ENCODE measurements around the gene AUTS2. TPM values are rescaled to one million over a fixed set of nuclear protein-coding genes. Genes with fewer than 3 reads are reported as not detected.

AUTS2 gene
- total RNA-seq, 4 donors from 2014 or later = 29.8 to 114 (median 59.4) TPM

- in situ Hi-C loops (cut with MboI; ENCODE audit: low pct_ligation_motif_present in 1 of 4, low pct_unique_long_range_greater_than_20kb in 1 of 4, low sequenced_read_pairs in 3 of 4) = no loop called here
- H3K36me3 ChIP-seq = no peaks in the 10 kb centered on the region
- DNase-seq = no peak
- no peak overlapping the region for H3K27ac ChIP-seq
- no peaks in the 10 kb centered on the region for H3K27me3 ChIP-seq
- H3K4me1 ChIP-seq = peaks cover 0 to 16% (median 0%) of the 10 kb centered on the region in 4 donors
- intact Hi-C loops (cut with DNase I; ENCODE audit: low total_unique reads) = no loop called here
- no peak overlapping the region for H3K4me3 ChIP-seq
- TF ChIP-seq, protein P1, sequence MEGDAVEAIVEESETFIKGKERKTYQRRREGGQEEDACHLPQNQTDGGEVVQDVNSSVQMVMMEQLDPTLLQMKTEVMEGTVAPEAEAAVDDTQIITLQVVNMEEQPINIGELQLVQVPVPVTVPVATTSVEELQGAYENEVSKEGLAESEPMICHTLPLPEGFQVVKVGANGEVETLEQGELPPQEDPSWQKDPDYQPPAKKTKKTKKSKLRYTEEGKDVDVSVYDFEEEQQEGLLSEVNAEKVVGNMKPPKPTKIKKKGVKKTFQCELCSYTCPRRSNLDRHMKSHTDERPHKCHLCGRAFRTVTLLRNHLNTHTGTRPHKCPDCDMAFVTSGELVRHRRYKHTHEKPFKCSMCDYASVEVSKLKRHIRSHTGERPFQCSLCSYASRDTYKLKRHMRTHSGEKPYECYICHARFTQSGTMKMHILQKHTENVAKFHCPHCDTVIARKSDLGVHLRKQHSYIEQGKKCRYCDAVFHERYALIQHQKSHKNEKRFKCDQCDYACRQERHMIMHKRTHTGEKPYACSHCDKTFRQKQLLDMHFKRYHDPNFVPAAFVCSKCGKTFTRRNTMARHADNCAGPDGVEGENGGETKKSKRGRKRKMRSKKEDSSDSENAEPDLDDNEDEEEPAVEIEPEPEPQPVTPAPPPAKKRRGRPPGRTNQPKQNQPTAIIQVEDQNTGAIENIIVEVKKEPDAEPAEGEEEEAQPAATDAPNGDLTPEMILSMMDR (IDR thresholded peaks at IDR 0.05) = no peak
- TF ChIP-seq EP300 (IDR thresholded peaks at IDR 0.05; ENCODE audit: low read depth) = no peak
- no peak for TF ChIP-seq POLR2AphosphoS5 (IDR thresholded peaks at IDR 0.05)
- no peak for TF ChIP-seq POLR2A (IDR thresholded peaks at IDR 0.05)
- WGBS, 2 donors (ENCODE audit: low coverage in 1 of 2) = 56 to 66% methylated on average over 2 to 12 of the region's 12 CpGs
- no peaks in the 10 kb centered on the region for H3K9me3 ChIP-seq
Measured at GRCh38 chr7:70619130-70619529, 1020.9 kb downstream of the AUTS2 start.

GRCh38 chr7:70619659-70620058, 1021.4 kb downstream of the AUTS2 start:
- in situ Hi-C loops (cut with MboI; ENCODE audit: low pct_ligation_motif_present in 1 of 4, low pct_unique_long_range_greater_than_20kb in 1 of 4, low sequenced_read_pairs in 3 of 4) = no loop called here
- H3K4me1 ChIP-seq = peaks cover 0 to 13% (median 0%) of the 10 kb centered on the region in 4 donors
- 95 to 96% methylated on average over 3 to 7 of the region's 7 CpGs for WGBS, 2 donors (ENCODE audit: low coverage in 1 of 2)
- H3K36me3 ChIP-seq = no peaks in the 10 kb centered on the region
- no peak overlapping the region for H3K4me3 ChIP-seq
- H3K27ac ChIP-seq = no peak overlapping the region
- no peaks in the 10 kb centered on the region for H3K9me3 ChIP-seq
- no peak for DNase-seq
- intact Hi-C loops (cut with DNase I; ENCODE audit: low total_unique reads) = no loop called here
- H3K27me3 ChIP-seq = no peaks in the 10 kb centered on the region
- no peak for TF ChIP-seq EP300 (IDR thresholded peaks at IDR 0.05; ENCODE audit: low read depth)
- TF ChIP-seq POLR2A (IDR thresholded peaks at IDR 0.05) = no peak
- TF ChIP-seq, protein P1 (IDR thresholded peaks at IDR 0.05) = no peak
- TF ChIP-seq POLR2AphosphoS5 (IDR thresholded peaks at IDR 0.05) = no peak

DNA sequence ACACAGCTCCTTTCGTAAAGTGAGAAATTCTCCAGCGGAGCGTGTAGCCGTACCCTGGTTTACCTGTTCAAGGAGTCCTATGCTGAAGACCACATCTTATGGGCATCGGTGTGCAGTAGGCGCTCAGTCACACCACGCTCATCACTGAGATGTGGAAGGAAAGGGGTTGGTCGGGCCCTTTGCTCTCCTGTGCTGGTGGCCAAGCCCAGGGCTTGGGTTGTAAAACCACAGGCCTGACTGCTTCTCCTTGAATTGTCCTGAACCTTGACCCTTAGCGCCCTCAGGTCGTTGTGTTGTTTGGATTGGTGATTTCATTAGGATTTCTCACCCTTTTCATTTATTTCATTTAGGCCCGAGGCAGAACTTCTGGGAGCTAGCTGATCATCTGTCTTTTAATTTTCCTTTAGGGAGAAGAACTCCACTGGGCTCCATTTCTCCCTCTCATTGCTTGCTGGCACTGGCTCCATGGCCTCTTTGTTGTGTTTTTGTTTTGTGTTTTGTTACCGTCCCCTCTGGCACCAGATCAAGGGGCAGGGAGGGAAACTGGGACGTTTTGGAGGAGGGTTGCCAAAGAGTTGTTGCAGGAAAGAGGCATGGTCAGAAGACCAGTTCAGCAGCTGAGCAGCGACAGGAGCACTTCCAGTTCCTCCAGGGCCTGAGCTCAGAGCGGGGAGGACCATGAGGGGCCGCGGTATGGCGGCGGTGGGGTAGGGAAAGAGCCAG, 1022.2 kb downstream of the AUTS2 start:
- intact Hi-C loops (cut with DNase I; ENCODE audit: low total_unique reads) (no loop called here), in situ Hi-C loops (cut with MboI; ENCODE audit: low pct_ligation_motif_present in 1 of 4, low pct_unique_long_range_greater_than_20kb in 1 of 4, low sequenced_read_pairs in 3 of 4) (no loop called here)
- Histone ChIP-seq H3K27ac (no peak overlapping the region), H3K27me3 (no peaks in the 10 kb centered on the region), H3K4me3 (no peak overlapping the region), H3K9me3 (no peaks in the 10 kb centered on the region), H3K4me1 (peaks cover 0 to 8% (median 0%) of the 10 kb centered on the region in 4 donors), H3K36me3 (no peaks in the 10 kb centered on the region)
- TF ChIP-seq POLR2AphosphoS5 (IDR thresholded peaks at IDR 0.05) = no peak
- TF ChIP-seq POLR2A (IDR thresholded peaks at IDR 0.05) = no peak
- TF ChIP-seq EP300 (IDR thresholded peaks at IDR 0.05; ENCODE audit: low read depth) = no peak
- TF ChIP-seq, protein P1 (IDR thresholded peaks at IDR 0.05) = no peak
- no peak for DNase-seq
- 77% methylated on average over 11 to 19 of the region's 19 CpGs for WGBS, 2 donors (ENCODE audit: low coverage in 1 of 2)

- WGBS, 2 donors (ENCODE audit: low coverage in 1 of 2) = 74 to 89% methylated on average over 4 to 17 of the region's 17 CpGs
- no peak overlapping the region for H3K4me3 ChIP-seq
- DNase-seq = no peak
- H3K36me3 ChIP-seq = no peaks in the 10 kb centered on the region
- no peak overlapping the region for H3K27ac ChIP-seq
- intact Hi-C loops (cut with DNase I; ENCODE audit: low total_unique reads) (no loop called here), in situ Hi-C loops (cut with MboI; ENCODE audit: low pct_ligation_motif_present in 1 of 4, low pct_unique_long_range_greater_than_20kb in 1 of 4, low sequenced_read_pairs in 3 of 4) (no loop called here)
- H3K9me3 ChIP-seq = no peaks in the 10 kb centered on the region
- H3K27me3 ChIP-seq = no peaks in the 10 kb centered on the region
- peaks cover 0 to 8% (median 0%) of the 10 kb centered on the region in 4 donors for H3K4me1 ChIP-seq
- no peak for TF ChIP-seq EP300 (IDR thresholded peaks at IDR 0.05; ENCODE audit: low read depth)
Measured at GRCh38 chr7:70621954-70622600, 1023.8 kb downstream of the AUTS2 start.
